CD4-positive, alpha-beta T cell treated with Interferon alpha-2 for 1 hour (primary cell): ENCODE data around the gene CALR3.
A peak's percentile ranks its signal among the peaks of the same experiment; 100 is the strongest.
"Not testable (repeated sequence)": the region's sequence is repeated elsewhere in the genome, so short reads cannot be mapped to it uniquely, and the experiment has no call there.

Experiments
- DNase-seq, 2 donors: peaks; one replicate each; pipeline ENCODE4 v3.0.0-alpha.2; 2020 to 2022

Gene CALR3, protein sequence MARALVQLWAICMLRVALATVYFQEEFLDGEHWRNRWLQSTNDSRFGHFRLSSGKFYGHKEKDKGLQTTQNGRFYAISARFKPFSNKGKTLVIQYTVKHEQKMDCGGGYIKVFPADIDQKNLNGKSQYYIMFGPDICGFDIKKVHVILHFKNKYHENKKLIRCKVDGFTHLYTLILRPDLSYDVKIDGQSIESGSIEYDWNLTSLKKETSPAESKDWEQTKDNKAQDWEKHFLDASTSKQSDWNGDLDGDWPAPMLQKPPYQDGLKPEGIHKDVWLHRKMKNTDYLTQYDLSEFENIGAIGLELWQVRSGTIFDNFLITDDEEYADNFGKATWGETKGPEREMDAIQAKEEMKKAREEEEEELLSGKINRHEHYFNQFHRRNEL

GRCh38 chr19:16495982-16496612, at the start of gene CALR3, which contains the start of gene C19orf44:
Gene CALR3, minus strand, starts transcription at chr19:16496167. Its CDS starts 38 bp downstream, at chr19:16496129.
Gene C19orf44, plus strand, starts transcription at chr19:16496394. Its CDS starts 4,399 bp downstream, at chr19:16500793.
- DNase-seq = peak; percentile 97 to 98

GRCh38 chr19:16544473-16545231, 48.7 kb upstream of the CALR3 start:
- DNase-seq = no peak

- DNase-seq = not testable (repeated sequence)
Observed at GRCh38 chr19:16543734-16544133, 47.8 kb upstream of the CALR3 start.

DNA sequence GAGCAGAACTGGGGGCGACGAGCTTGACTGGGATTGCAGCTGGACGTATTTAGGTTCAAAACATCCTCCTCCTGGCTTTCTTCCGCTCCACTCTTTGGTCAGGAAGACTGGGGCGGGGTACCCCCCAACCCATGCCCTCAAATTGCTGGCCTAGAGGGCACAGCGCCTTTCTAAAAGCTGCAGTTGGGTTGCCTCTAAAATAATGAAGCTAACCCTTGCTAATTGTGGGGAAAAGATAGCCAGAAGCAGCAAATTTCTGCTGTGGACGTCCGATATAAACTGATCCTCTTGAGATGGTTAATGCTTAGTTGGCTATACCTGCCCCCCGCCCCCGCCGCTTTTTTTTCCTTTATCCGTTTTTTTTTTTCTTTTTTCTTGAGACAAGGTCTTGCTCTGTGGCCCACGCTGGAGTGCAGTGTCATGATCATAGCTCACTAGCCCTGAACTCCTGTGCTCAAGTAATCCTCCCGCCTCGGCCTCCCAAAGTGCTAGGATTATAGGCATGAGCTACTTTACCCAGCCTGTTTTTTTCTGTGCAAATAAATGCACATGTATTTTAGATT, 47.0 kb upstream of the CALR3 start:
- DNase-seq = no peak

- DNase-seq = peak; percentile 94 to 96
Observed at GRCh38 chr19:16542045-16542909, 46.3 kb upstream of the CALR3 start, which contains the start of gene CHERP. Gene CHERP, minus strand, starts transcription at chr19:16542437. Its CDS starts 59 bp downstream, at chr19:16542378.

- no peak for DNase-seq
Observed at GRCh38 chr19:16541526-16542044, 45.6 kb upstream of the CALR3 start.

- DNase-seq = no peak
Observed at GRCh38 chr19:16540948-16541347, 45.0 kb upstream of the CALR3 start.

- DNase-seq = no peak
Observed at GRCh38 chr19:16537111-16537510, 41.1 kb upstream of the CALR3 start.

- no peak for DNase-seq
Observed at GRCh38 chr19:16536130-16536529, 40.2 kb upstream of the CALR3 start.

DNA sequence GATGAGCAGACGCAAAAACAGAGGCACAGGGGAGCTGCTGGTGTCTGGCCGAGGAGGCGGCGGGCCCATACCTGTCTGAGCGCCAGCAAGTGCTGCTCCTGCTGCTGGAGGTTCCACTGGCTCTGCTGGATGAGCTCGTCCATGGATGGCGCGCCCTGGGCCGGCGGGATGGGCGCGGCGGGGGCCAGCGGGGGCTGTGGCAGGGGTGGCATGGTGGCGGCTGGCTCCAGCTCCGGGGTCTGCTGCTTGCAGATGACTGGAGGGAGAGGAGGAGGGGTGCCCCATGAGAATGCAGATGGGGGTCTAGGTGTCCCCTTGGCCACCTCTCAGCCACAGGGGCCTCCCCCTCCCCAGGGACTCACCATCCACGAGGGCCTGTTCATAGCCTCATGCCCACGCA, 39.4 kb upstream of the CALR3 start:
- DNase-seq = no peak

- no peak for DNase-seq
Observed at GRCh38 chr19:16532440-16533234, 36.7 kb upstream of the CALR3 start.

DNA sequence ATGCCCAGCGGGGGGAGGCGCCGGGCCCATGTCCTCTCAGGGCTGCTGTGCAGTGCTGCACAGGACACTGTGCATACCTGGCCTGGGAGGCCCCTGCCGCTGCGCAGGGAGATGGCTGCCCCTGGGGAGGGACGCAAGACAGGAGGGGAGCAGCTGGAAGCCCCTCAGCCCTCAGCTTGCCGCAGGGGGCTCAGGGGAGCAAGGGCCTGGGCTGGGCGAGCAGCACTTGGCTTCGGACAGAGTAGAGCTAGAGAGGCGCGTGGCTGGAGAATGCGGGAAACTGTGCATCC, 35.4 kb upstream of the CALR3 start:
- DNase-seq = no peak

DNA sequence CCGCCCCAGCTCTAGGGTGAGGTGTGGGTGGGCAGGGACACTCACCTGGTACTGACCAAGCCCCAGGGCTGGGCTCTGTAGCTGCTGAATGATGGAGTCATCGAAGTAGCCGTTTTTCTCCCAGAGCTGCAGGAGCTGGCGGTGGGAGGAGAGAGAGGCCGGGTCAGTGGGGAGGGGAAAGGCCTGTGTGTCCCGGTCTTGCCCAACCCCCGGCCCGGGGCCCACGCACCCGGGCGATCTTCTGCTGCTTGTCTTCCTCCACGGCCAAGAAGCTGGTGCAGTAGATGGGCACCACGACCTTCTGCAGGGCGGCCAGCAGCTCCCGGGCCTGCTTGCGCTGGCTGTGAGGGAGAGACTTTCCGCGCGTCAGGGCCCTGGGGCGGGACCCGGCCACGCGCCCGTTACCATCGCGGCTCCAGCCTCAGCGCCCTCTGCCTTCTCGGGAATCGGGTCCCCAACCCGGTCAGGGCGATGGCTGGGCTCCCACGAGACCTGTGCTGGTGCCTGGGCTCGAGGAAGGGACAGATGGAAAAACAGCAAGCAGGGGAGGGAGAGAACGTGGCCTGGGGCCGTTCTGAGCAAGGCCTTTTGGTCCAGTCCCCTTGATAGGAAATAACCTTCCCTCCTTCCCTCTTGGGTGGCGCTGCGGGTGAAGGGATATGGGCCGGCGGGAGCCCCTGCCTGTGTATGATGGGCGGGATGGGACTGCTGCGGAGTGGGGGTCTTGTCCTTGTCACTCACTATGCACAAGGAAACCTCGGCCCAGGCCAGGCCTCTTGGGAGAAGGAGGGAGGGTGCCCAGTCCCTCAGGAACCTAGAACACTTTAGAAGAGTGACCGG, 34.8 kb upstream of the CALR3 start:
- DNase-seq = no peak

- no peak for DNase-seq
Observed at GRCh38 chr19:16529466-16530144, 33.6 kb upstream of the CALR3 start.

GRCh38 chr19:16527971-16528521, 32.1 kb upstream of the CALR3 start:
- DNase-seq = peak; percentile 42 to 57

DNA sequence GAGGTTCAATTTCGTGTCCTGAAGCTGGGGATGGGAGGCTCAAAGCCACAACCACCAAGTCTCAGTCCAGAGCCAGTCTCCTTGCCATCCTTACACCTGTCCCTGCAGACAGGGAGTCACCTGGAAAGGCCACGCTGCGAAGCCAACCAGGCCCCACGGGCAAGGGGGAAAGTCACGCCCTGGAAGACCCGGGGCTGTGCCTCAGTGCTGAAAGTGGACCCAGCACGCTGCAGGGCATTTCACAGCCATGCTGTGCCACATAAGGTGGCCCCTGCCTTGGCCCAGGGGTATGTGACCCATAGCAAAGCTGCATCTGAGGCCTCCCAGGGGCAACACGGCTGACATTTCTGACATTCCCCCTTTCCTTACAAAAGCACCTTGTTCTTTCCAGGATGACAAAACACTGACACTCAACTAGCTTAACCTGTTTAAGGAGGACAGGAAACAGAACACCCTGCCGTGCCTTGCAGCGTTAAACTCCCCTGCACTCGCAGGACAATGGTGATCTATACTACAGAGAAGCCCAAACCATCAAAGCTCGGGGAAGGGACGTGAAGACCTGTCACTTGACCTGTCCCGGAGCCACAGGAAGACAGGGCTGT, 31.5 kb upstream of the CALR3 start:
- DNase-seq = no peak

DNA sequence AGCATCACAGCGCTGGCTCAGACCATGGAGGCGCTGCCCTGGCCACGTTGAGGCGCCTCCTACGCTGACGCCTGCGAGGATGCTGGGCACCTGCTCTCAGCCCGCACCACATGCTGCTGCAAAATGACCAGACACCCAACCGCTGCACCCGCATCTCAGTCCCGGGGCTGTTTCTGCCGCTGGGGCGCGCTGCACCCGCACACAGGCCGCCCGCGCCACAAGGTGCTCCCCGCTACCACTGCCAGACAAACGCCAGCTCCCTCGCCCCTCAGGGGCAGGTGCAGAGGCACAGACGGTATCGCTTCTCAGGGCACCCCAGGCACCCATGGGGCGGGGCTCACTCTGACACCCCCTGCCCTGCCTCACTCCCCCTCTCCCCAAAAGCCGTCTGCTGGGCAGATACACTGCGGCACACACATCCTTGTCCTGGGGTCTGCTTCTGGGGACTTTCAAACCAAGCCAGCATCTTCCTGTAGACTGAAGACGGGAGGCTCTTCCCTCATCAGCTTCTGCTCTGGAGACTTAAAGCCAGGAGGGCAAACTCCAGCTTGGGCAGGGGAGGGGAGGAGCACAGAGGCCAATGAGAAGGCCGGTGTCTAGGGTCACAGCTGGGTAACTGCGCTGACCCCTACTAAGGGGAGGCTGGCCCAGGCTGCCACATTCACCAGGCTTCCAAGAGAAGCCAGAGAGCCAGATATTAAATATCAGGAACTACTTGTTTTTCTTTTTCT, 29.9 kb upstream of the CALR3 start:
- DNase-seq = no peak
